Measurements from ENCODE around the gene ITM2B. TPM values are rescaled to one million over a fixed set of nuclear protein-coding genes. Genes with fewer than 3 reads are reported as not detected.
A peak's percentile ranks its signal among the peaks of the same experiment; 100 is the strongest.

Gene ITM2B
- total RNA-seq, 1 donor, result 176 TPM

GRCh38 chr13:48222358-48223301, 10.4 kb upstream of the ITM2B start:
- Histone ChIP-seq H4K20me1 (ENCODE audit: insufficient read depth, low read length) (no peaks in the 10 kb centered on the region), H3K9me3 (ENCODE audit: low read depth, low read length) (no peaks in the 10 kb centered on the region), H3K79me2 (ENCODE audit: insufficient read depth, low read length) (no peaks in the 10 kb centered on the region), H3K27ac (ENCODE audit: low read depth, low read length) (peak overlapping the region; percentile 80), H3K4me1 (ENCODE audit: insufficient read depth, low read length) (peaks cover 14% of the 10 kb centered on the region), H3K27me3 (ENCODE audit: insufficient read depth, low read length) (no peaks in the 10 kb centered on the region), H2AFZ (ENCODE audit: low read length) (peak overlapping the region; percentile 91), H3K4me2 (ENCODE audit: insufficient read depth, low read length) (peak overlapping the region; percentile 85), H3K36me3 (ENCODE audit: insufficient read depth, low read length) (no peaks in the 10 kb centered on the region), H3K4me3 (ENCODE audit: insufficient read depth, low read length) (peak overlapping the region; percentile 77)
- TF ChIP-seq, protein P1, sequence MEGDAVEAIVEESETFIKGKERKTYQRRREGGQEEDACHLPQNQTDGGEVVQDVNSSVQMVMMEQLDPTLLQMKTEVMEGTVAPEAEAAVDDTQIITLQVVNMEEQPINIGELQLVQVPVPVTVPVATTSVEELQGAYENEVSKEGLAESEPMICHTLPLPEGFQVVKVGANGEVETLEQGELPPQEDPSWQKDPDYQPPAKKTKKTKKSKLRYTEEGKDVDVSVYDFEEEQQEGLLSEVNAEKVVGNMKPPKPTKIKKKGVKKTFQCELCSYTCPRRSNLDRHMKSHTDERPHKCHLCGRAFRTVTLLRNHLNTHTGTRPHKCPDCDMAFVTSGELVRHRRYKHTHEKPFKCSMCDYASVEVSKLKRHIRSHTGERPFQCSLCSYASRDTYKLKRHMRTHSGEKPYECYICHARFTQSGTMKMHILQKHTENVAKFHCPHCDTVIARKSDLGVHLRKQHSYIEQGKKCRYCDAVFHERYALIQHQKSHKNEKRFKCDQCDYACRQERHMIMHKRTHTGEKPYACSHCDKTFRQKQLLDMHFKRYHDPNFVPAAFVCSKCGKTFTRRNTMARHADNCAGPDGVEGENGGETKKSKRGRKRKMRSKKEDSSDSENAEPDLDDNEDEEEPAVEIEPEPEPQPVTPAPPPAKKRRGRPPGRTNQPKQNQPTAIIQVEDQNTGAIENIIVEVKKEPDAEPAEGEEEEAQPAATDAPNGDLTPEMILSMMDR (IDR thresholded peaks at IDR 0.05; ENCODE audit: extremely low read depth, low read depth, low read length), result no peak
- DNase-seq (ENCODE audit: insufficient read length, low spot score, missing footprints), result peak; percentile 43

GRCh38 chr13:48224701-48225100, 8.3 kb upstream of the ITM2B start:
- Histone ChIP-seq H3K4me2 (ENCODE audit: insufficient read depth, low read length) (no peak overlapping the region), H3K27me3 (ENCODE audit: insufficient read depth, low read length) (no peaks in the 10 kb centered on the region), H3K36me3 (ENCODE audit: insufficient read depth, low read length) (no peaks in the 10 kb centered on the region), H3K9me3 (ENCODE audit: low read depth, low read length) (no peaks in the 10 kb centered on the region), H3K79me2 (ENCODE audit: insufficient read depth, low read length) (no peaks in the 10 kb centered on the region), H4K20me1 (ENCODE audit: insufficient read depth, low read length) (no peaks in the 10 kb centered on the region), H2AFZ (ENCODE audit: low read length) (no peak overlapping the region), H3K4me1 (ENCODE audit: insufficient read depth, low read length) (peaks cover 14% of the 10 kb centered on the region), H3K27ac (ENCODE audit: low read depth, low read length) (no peak overlapping the region), H3K4me3 (ENCODE audit: insufficient read depth, low read length) (no peak overlapping the region)
- DNase-seq (ENCODE audit: insufficient read length, low spot score, missing footprints), result peak; percentile 34
- TF ChIP-seq, protein P1 (IDR thresholded peaks at IDR 0.05; ENCODE audit: extremely low read depth, low read depth, low read length), result no peak

- H3K27ac ChIP-seq (ENCODE audit: low read depth, low read length), result no peak overlapping the region
- peaks cover under 1% of the 10 kb centered on the region for H4K20me1 ChIP-seq (ENCODE audit: insufficient read depth, low read length)
- H3K9me3 ChIP-seq (ENCODE audit: low read depth, low read length), result no peaks in the 10 kb centered on the region
- peak overlapping the region; percentile 51 for H3K4me2 ChIP-seq (ENCODE audit: insufficient read depth, low read length)
- H3K36me3 ChIP-seq (ENCODE audit: insufficient read depth, low read length), result no peaks in the 10 kb centered on the region
- H3K4me3 ChIP-seq (ENCODE audit: insufficient read depth, low read length), result no peak overlapping the region
- H2AFZ ChIP-seq (ENCODE audit: low read length), result peak overlapping the region; percentile 54
- TF ChIP-seq, protein P1 (IDR thresholded peaks at IDR 0.05; ENCODE audit: extremely low read depth, low read depth, low read length), result no peak
- no peak for DNase-seq (ENCODE audit: insufficient read length, low spot score, missing footprints)
- peaks cover 21% of the 10 kb centered on the region for H3K79me2 ChIP-seq (ENCODE audit: insufficient read depth, low read length)
- peaks cover 13% of the 10 kb centered on the region for H3K4me1 ChIP-seq (ENCODE audit: insufficient read depth, low read length)
- peaks cover 2% of the 10 kb centered on the region for H3K27me3 ChIP-seq (ENCODE audit: insufficient read depth, low read length)
Measured at GRCh38 chr13:48230541-48230940, 2.5 kb upstream of the ITM2B start.

DNA sequence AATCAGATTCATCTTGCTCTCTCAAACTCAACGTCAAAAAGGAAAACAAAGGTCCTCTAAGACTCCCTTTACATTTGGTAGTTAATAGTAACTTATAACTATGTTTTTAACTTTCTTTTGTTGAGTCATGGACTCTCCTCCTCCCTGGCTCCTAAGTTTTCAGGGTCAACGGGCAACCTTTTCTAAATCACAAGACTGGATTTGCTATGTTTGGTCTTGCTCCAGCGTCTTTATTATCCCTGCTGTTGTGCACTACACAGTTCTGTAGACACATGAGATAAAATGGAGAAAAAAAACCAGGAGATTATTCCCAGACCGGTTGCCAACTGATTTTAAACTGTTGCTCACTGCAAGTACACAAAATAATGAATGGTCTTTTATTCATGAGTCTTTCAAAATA, 1.9 kb upstream of the ITM2B start:
- TF ChIP-seq, protein P1 (IDR thresholded peaks at IDR 0.05; ENCODE audit: extremely low read depth, low read depth, low read length), result no peak
- no peaks in the 10 kb centered on the region for H3K9me3 ChIP-seq (ENCODE audit: low read depth, low read length)
- peaks cover 26% of the 10 kb centered on the region for H3K79me2 ChIP-seq (ENCODE audit: insufficient read depth, low read length)
- H4K20me1 ChIP-seq (ENCODE audit: insufficient read depth, low read length), result peaks cover 5% of the 10 kb centered on the region
- H2AFZ ChIP-seq (ENCODE audit: low read length), result peak overlapping the region; percentile 54
- H3K27ac ChIP-seq (ENCODE audit: low read depth, low read length), result peak overlapping the region; percentile 9
- H3K36me3 ChIP-seq (ENCODE audit: insufficient read depth, low read length), result no peaks in the 10 kb centered on the region
- H3K4me2 ChIP-seq (ENCODE audit: insufficient read depth, low read length), result peak overlapping the region; percentile 51
- H3K27me3 ChIP-seq (ENCODE audit: insufficient read depth, low read length), result peaks cover 2% of the 10 kb centered on the region
- peaks cover 18% of the 10 kb centered on the region for H3K4me1 ChIP-seq (ENCODE audit: insufficient read depth, low read length)
- no peak overlapping the region for H3K4me3 ChIP-seq (ENCODE audit: insufficient read depth, low read length)
- DNase-seq (ENCODE audit: insufficient read length, low spot score, missing footprints), result peak; percentile 58
